WTC11 (cell line): ENCODE data around the gene C1orf167. TPM values are rescaled to one million over a fixed set of nuclear protein-coding genes. Genes with fewer than 3 reads are reported as not detected.

Source experiments
- ATAC-seq: fragments of 200-7000 bp; cut with Tn5 transposase; 2 replicates; pipeline ENCODE4 v1.10.0; 2021; ENCODE audit warnings: mild to moderate bottlenecking, moderate library complexity
- CTCF ChIA-PET: fragments of 300-600 bp; sonication (Branson Sonifier 250); formaldehyde crosslinking; loops from one replicate; lab custom pipeline; 2021; ENCODE audit warnings: antibody characterized with exemption; lab: Charles Lee
- POLR2A ChIA-PET: fragments of 350-600 bp; sonication (Branson Sonifier 250); formaldehyde crosslinking; loops from one replicate; lab custom pipeline; 2021; ENCODE audit warnings: antibody characterized with exemption; lab: Charles Lee
- DNase-seq: peaks from one replicate; pipeline ENCODE4 v3.0.0; 2021; ENCODE audit warnings: low spot score
- H3K27ac Mint-ChIP-seq: 2 replicates; pipeline ENCODE4 v1.8.0; 2021; ENCODE audit warnings: mixed read lengths
- H3K27me3 Mint-ChIP-seq: 2 replicates; pipeline ENCODE4 v1.8.0; 2021; ENCODE audit warnings: low read depth, mild to moderate bottlenecking, moderate library complexity, mixed read lengths
- H3K36me3 Mint-ChIP-seq: 2 replicates; pipeline ENCODE4 v1.8.0; 2021; ENCODE audit warnings: mixed read lengths
- H3K4me1 Mint-ChIP-seq: 2 replicates; pipeline ENCODE4 v1.8.0; 2022; ENCODE audit warnings: mixed read lengths
- H3K4me3 Mint-ChIP-seq: 2 replicates; pipeline ENCODE4 v1.8.0; 2021; ENCODE audit warnings: mild to moderate bottlenecking, moderate library complexity, mixed read lengths
- H3K9me3 Mint-ChIP-seq: 2 replicates; pipeline ENCODE4 v1.8.0; 2021; ENCODE audit warnings: mixed read lengths
- ARID4B ChIP-seq: sonication (generic); formaldehyde crosslinking; IDR thresholded peaks from 2 replicates; pipeline ENCODE4 v1.8.0; 2023; ENCODE audit warnings: missing genetic modification reagents, mild to moderate bottlenecking, borderline replicate concordance
- ATF3 ChIP-seq: sonication (generic); formaldehyde crosslinking; conservative IDR thresholded peaks from 2 replicates; pipeline ENCODE4 v1.8.1; 2022; ENCODE audit warnings: mild to moderate bottlenecking, missing genetic modification reagents
- ATF6 ChIP-seq: sonication (generic); formaldehyde crosslinking; IDR thresholded peaks from 2 replicates; pipeline ENCODE4 v1.8.1; 2023; ENCODE audit warnings: mild to moderate bottlenecking, missing genetic modification reagents
- E2F4 ChIP-seq: sonication (generic); formaldehyde crosslinking; IDR thresholded peaks from 2 replicates; pipeline ENCODE4 v1.8.1; 2022; ENCODE audit warnings: low read depth, mild to moderate bottlenecking, moderate library complexity, missing genetic modification reagents, borderline replicate concordance
- JUN ChIP-seq: sonication (generic); formaldehyde crosslinking; IDR thresholded peaks from 2 replicates; pipeline ENCODE4 v1.8.0; 2023; ENCODE audit warnings: mild to moderate bottlenecking, missing genetic modification reagents
- MAX ChIP-seq: sonication (generic); formaldehyde crosslinking; IDR thresholded peaks from 2 replicates; pipeline ENCODE4 v1.8.0; 2022; ENCODE audit warnings: mild to moderate bottlenecking, missing genetic modification reagents
- MXD4 ChIP-seq: fragments of 250-450 bp; sonication (Bioruptor Pico); IDR thresholded peaks from 2 replicates; pipeline ENCODE4 v1.8.0; 2021; ENCODE audit warnings: mild to moderate bottlenecking, moderate library complexity, borderline replicate concordance
- RELA ChIP-seq: sonication (generic); formaldehyde crosslinking; IDR thresholded peaks from 2 replicates; pipeline ENCODE4 v1.8.1; 2022; ENCODE audit warnings: missing genetic modification reagents, mild to moderate bottlenecking, borderline replicate concordance
- RORB ChIP-seq: fragments of 250-450 bp; sonication (Bioruptor Pico); IDR thresholded peaks from 2 replicates; pipeline ENCODE4 v1.9.0; 2021; ENCODE audit warnings: mild to moderate bottlenecking
- STAT6 ChIP-seq: sonication (generic); formaldehyde crosslinking; conservative IDR thresholded peaks from 2 replicates; pipeline ENCODE4 v1.8.1; 2023; ENCODE audit warnings: mild to moderate bottlenecking, low read depth, missing genetic modification reagents, moderate library complexity
- ZNF281 ChIP-seq: sonication (generic); formaldehyde crosslinking; IDR thresholded peaks from 2 replicates; pipeline ENCODE4 v1.8.0; 2023; ENCODE audit warnings: mild to moderate bottlenecking, missing genetic modification reagents
- ZNF512 ChIP-seq: sonication (generic); formaldehyde crosslinking; IDR thresholded peaks from 2 replicates; pipeline ENCODE4 v1.8.1; 2022; ENCODE audit warnings: missing genetic modification reagents, borderline replicate concordance
- total RNA-seq: library from RNA; stranded (reverse); gene quantifications from 3 replicates; pipeline ENCODE4 v1.2.3, GENCODE V29; 2021

C1orf167 gene
- total RNA-seq, 1 experiment from 2014 or later: 1.2 TPM

GRCh38 chr1:11721311-11721710 lies 40.7 kb upstream of the C1orf167 start (continued):
- TF ChIP-seq ATF3 (CRISPR knock-in tag) (no peak), ARID4B (no peak)

- peaks cover 28% of the 10 kb centered on the region for H3K4me1 Mint-ChIP-seq
- CTCF ChIA-PET: interaction anchor here (0.7 to 1.4 kb wide), 4 partner anchors 12 to 69 kb away, joined by 3 to 8 read pairs (median 5); partner anchors contain the start of gene FBXO6
- TF ChIP-seq ZNF512 (CRISPR knock-in tag) (no peak), ATF6 (CRISPR knock-in tag) (no peak), E2F4 (no peak), RORB (CRISPR knock-in tag) (no peak), STAT6 (CRISPR knock-in tag) (no peak), MAX (no peak), ZNF281 (CRISPR knock-in tag) (no peak), MXD4 (CRISPR knock-in tag) (no peak), JUN (no peak), RELA (CRISPR knock-in tag) (no peak)
- H3K27ac Mint-ChIP-seq: no peak overlapping the region
- ATAC-seq (no peak), DNase-seq (no peak)
- H3K27me3 Mint-ChIP-seq: no peaks in the 10 kb centered on the region
- no peak overlapping the region for H3K4me3 Mint-ChIP-seq
- no peaks in the 10 kb centered on the region for H3K36me3 Mint-ChIP-seq
- no peaks in the 10 kb centered on the region for H3K9me3 Mint-ChIP-seq
- POLR2A ChIA-PET: no interaction called here
Observed at GRCh38 chr1:11722538-11722937, 39.5 kb upstream of the C1orf167 start.
